ENCODE data around the gene TTLL6.

The TTLL6 gene

DNA sequence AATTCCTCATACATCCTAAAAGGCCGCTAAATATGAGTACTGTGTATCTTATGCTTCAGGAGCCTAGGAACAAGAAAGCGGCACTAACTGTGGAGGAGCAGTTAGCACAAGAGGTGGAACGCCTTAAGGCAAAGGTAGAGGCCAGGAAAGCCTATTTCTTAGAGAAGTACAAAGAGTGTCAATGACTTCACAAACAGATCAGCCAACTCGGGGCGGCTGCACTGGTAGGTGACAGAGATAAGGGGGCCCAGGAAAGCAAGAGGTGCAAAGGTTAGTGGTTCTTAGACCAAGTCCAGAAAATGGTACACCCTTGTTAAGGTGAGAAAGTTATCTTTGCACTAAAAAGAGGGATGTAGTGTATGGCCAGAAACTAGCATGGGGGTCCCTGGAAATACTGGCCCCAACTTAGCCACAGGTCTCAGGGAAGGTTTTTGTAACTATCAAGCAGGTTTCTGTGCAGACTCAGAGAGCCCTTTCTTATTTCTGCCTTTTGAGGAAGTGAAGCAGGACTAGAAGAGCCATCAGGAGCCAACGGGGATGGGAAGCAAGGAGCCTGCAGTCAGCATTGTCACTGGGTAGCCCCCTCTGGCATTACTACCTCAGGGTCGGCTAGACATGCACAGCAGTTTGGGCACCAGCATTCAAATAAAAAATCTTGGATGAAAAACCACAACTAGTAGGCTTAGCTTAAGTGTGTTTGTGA is 37.9 kb upstream of the TTLL6 start:
- Histone ChIP-seq H3K4me2 (ENCODE audit: low read length) (no peak overlapping the region), H3K36me3 (replicated peaks; ENCODE audit: low read depth, low read length) (peaks cover 5% of the 10 kb centered on the region), H3K4me1 (ENCODE audit: low read length) (no peaks in the 10 kb centered on the region), H3K4me3 (ENCODE audit: low read length) (no peak overlapping the region), H3K9me3 (ENCODE audit: insufficient read depth, low read length) (no peaks in the 10 kb centered on the region), H2AFZ (ENCODE audit: low read depth, low read length) (no peak overlapping the region), H3K9ac (ENCODE audit: low read length) (no peak overlapping the region), H3K79me2 (ENCODE audit: low read length) (no peaks in the 10 kb centered on the region), H3K27me3 (ENCODE audit: low read depth, low read length) (no peaks in the 10 kb centered on the region), H4K20me1 (ENCODE audit: insufficient read depth, low read length) (no peaks in the 10 kb centered on the region), H3K27ac (ENCODE audit: low read length) (no peak overlapping the region)
- TF ChIP-seq EZH2phosphoT487 (IDR thresholded peaks at IDR 0.05; ENCODE audit: low read depth) = no peak
- TF ChIP-seq, protein P1, sequence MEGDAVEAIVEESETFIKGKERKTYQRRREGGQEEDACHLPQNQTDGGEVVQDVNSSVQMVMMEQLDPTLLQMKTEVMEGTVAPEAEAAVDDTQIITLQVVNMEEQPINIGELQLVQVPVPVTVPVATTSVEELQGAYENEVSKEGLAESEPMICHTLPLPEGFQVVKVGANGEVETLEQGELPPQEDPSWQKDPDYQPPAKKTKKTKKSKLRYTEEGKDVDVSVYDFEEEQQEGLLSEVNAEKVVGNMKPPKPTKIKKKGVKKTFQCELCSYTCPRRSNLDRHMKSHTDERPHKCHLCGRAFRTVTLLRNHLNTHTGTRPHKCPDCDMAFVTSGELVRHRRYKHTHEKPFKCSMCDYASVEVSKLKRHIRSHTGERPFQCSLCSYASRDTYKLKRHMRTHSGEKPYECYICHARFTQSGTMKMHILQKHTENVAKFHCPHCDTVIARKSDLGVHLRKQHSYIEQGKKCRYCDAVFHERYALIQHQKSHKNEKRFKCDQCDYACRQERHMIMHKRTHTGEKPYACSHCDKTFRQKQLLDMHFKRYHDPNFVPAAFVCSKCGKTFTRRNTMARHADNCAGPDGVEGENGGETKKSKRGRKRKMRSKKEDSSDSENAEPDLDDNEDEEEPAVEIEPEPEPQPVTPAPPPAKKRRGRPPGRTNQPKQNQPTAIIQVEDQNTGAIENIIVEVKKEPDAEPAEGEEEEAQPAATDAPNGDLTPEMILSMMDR (IDR thresholded peaks at IDR 0.05; ENCODE audit: low read depth, low read length) = no peak

DNA sequence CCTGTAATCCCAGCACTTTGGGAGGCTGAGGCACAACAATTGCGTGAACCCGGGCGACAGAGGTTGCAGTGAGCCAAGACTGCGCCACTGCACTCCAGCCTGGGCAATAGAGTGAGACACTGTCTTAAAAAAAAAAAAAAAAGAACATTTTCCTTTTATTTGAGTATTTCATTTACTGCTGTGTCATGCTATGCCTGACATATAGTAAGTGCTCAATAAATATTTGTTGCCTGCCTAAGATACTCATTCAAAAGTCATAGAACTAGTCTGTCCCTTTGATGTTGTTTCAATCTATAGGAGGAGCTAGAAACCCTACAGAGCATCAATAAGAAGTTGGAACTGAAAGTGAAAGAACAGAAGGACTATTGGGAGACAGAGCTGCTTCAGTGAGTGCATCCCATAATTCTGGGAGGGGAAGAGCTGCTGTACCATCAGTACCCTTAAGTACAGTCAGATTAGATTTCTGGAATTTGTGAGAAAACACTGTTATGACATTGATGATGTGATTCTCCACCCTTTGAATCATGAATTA is 33.8 kb upstream of the TTLL6 start:
- no peak overlapping the region for H3K27ac ChIP-seq (ENCODE audit: low read length)
- TF ChIP-seq, protein P1 (IDR thresholded peaks at IDR 0.05; ENCODE audit: low read depth, low read length) = no peak
- no peak for TF ChIP-seq EZH2phosphoT487 (IDR thresholded peaks at IDR 0.05; ENCODE audit: low read depth)
- H3K79me2 ChIP-seq (ENCODE audit: low read length) = no peaks in the 10 kb centered on the region
- H4K20me1 ChIP-seq (ENCODE audit: insufficient read depth, low read length) = no peaks in the 10 kb centered on the region
- H3K9me3 ChIP-seq (ENCODE audit: insufficient read depth, low read length) = no peaks in the 10 kb centered on the region
- no peaks in the 10 kb centered on the region for H3K4me1 ChIP-seq (ENCODE audit: low read length)
- H3K4me2 ChIP-seq (ENCODE audit: low read length) = no peak overlapping the region
- H3K27me3 ChIP-seq (ENCODE audit: low read depth, low read length) = no peaks in the 10 kb centered on the region
- no peak overlapping the region for H3K4me3 ChIP-seq (ENCODE audit: low read length)
- peaks cover 18% of the 10 kb centered on the region for H3K36me3 ChIP-seq (replicated peaks; ENCODE audit: low read depth, low read length)
- no peak overlapping the region for H3K9ac ChIP-seq (ENCODE audit: low read length)
- H2AFZ ChIP-seq (ENCODE audit: low read depth, low read length) = no peak overlapping the region

DNA sequence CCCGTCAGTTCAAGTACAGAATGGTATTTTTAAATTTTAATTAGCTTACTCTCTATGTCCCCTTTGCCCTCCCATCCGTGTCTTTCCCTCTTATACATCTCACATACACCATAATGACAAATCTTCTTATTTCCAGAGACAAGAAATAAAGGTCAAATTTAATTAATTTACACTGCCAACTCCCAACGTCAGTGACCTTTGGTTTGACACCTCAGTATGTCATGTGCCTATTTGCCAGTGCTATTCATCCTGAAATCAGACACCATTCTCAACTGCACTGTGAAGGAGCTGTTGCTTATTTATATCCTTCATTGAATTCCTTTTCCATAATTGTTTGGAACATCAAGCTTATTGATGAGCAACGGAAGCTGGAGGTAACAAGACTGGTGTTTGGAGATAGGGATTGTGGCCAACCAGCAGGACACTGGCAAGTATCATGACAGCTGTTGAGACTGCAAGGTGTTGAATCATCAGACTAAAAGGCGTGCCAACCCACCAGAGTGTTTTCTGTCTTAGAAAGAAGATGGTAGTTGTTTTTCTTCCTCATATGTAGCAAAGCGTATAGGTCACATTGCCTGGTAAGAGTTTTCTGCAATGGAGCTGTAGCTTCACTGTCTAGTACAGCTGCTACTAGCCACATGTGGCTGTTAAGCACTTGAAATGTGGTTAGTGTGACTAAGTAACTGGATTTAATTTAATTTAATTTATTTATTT is 26.3 kb upstream of the TTLL6 start:
- peaks cover 6% of the 10 kb centered on the region; the same call in 1 of the 2 replicates for H3K79me2 ChIP-seq (ENCODE audit: low read length)
- H3K4me2 ChIP-seq (ENCODE audit: low read length) = no peak overlapping the region
- no peaks in the 10 kb centered on the region for H3K9me3 ChIP-seq (ENCODE audit: insufficient read depth, low read length)

More for the DNA sequence above, 26.3 kb upstream of the TTLL6 start:
- Histone ChIP-seq H3K9ac (ENCODE audit: low read length) (no peak overlapping the region), H3K36me3 (replicated peaks; ENCODE audit: low read depth, low read length) (peaks cover 14% of the 10 kb centered on the region), H4K20me1 (ENCODE audit: insufficient read depth, low read length) (0 out of 2 replicates have a peak, but pooled peaks cover 2% of the 10 kb centered on the region), H3K27me3 (ENCODE audit: low read depth, low read length) (no peaks in the 10 kb centered on the region), H2AFZ (ENCODE audit: low read depth, low read length) (no peak overlapping the region), H3K27ac (ENCODE audit: low read length) (no peak overlapping the region), H3K4me3 (ENCODE audit: low read length) (no peak overlapping the region), H3K4me1 (ENCODE audit: low read length) (peaks cover 32% of the 10 kb centered on the region)
- TF ChIP-seq, protein P1 (IDR thresholded peaks at IDR 0.05; ENCODE audit: low read depth, low read length) = no peak
- TF ChIP-seq EZH2phosphoT487 (IDR thresholded peaks at IDR 0.05; ENCODE audit: low read depth) = no peak

Data from OCI-LY3 (cell line).